NK-92 treated with Interleukin-12 subunit alpha and Interleukin-12 subunit beta, amount 100 ng/mL, for 24 hours (cell line): ENCODE results near the gene LAS1L.
"Not testable (repeated sequence)": the region's sequence is repeated elsewhere in the genome, so short reads cannot be mapped to it uniquely, and the experiment has no call there.

ENCODE experiments used
- DNase-seq: peaks from one replicate; lab custom pipeline; 2025; lab: John Stamatoyannopoulos, UW

Gene LAS1L

GRCh38 chrX:65534450-65535292 is at the start of gene LAS1L:
TSS of gene LAS1L (minus strand) at chrX:65534787. CDS start at chrX:65534715, 72 bp downstream.
- peak; percentile 86 for DNase-seq

GRCh38 chrX:65582450-65583082 is 48.0 kb upstream of the LAS1L start:
- no peak for DNase-seq

- no peak for DNase-seq
Observed at GRCh38 chrX:65581661-65582339, 47.2 kb upstream of the LAS1L start.

- DNase-seq = no peak
Observed at GRCh38 chrX:65578346-65578745, 43.8 kb upstream of the LAS1L start.

DNA sequence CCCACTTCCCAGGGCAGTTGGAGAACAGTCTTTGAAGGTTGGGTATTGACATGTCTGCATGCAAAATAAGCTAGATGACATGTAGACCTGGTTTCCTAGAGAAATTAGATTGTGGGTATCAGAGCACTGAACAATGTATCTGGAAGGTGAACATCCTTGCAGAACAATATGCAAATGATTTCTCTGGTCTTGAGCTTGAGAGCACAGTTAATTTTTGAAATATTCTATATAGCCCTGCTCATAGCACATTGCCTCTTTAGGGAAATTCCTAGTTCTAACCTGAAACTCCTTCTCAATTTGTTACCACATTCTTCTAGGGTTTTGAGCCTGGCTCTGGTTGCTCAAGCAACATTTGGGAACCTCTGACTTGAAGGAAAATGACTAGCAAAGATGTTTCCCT is 41.6 kb upstream of the LAS1L start:
- no peak for DNase-seq

DNA sequence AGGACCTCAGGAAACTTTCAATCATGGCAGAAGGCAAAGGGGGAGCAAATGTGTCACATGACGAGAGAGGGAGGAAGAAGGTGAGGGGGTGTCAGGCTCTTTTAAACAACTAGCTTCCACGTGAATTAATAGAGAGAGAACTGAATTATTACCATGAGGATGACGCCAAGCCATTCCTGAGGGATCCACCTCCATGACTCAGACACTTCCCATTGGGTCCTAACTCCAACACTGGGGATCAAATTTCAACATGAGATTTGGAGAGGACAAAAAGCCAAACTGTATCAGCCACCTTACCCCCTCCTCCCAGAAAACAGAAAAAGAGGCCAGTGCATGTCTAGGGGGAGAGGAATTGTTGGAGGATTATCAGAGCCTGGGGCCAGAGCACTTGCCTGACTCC is 40.4 kb upstream of the LAS1L start:
- DNase-seq = no peak

GRCh38 chrX:65574356-65574755 is 39.8 kb upstream of the LAS1L start:
- DNase-seq = no peak

DNA sequence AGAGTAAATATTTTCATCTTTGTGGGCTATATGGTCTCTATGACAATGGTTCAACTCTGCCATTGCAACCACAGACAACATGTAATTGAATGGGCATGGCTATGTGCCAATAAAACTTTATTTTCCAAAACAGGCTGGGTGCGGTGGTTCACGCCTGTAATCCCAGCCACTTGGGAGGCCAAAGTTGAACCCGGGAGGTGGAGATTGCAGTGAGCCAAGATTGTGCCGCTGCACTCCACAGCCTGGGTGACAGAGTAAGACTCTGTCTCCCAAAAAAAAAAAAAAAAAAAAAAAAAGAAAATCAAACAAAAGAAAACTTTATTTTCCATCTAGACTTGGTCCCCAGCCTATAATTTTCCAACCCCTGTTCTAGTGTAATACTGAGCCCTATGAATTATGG is 38.4 kb upstream of the LAS1L start:
- DNase-seq = no peak

GRCh38 chrX:65562850-65563249 is 28.3 kb upstream of the LAS1L start:
- DNase-seq = not testable (repeated sequence)

- no peak for DNase-seq
Observed at GRCh38 chrX:65551489-65552339, 17.1 kb upstream of the LAS1L start.

DNA sequence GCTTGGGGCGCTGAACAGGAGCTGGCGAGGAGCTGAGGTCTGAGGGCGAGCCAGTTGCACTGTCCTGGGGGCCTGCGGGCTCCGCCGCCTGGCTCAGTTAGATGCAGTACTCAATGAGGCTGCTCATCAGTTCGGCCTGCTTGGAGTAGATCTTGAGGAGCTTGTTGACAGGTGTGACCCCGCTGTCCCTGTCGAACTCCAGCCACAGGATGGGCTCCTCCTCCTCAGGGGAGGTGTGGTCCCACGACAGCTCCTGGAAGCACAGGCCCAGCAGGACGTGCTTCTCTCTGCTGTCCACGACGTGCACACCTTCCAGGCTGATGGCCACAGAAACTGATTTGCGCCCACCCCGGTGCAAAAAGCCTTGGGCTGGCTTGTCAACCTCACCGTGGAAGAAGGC is 16.5 kb upstream of the LAS1L start:
- no peak for DNase-seq

DNA sequence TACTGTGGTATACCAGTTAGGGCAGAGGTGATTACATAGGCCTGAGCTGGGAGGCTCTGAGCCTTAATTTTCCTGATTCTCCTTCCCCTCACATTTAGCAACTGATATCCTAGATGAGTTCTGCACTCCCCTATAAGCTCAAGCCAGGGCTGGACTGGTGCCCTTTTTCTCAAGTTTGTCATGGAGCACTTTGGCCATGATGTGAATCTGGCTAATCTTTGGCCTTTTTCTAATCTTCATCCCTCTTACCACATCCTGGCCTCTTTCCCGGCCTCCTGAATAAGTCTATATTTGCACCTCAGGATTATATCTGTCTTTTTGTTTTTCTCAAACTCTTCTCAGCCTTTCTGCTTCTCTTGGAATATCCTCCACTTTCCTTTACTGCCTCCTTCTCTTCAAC is 10.9 kb upstream of the LAS1L start:
- no peak for DNase-seq

DNA sequence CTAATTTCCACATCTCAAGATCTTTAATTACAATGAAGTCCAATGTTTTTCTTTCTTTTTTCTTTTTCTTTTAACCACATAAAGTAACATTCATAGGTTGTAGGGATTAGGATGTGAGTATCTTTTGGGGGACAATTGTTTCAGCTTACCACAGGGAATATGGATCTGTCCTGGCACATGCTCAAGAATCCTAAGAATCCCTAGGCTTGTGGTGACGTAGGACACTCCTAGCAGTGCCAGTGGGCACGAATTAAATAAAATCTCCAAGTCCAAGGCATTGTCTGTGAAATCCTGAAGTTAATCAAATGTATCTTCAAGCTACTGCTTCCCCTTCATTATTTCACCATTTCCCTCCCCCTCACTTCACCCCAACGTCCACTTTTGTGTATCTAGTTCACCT is 2.6 kb upstream of the LAS1L start:
- no peak for DNase-seq

DNA sequence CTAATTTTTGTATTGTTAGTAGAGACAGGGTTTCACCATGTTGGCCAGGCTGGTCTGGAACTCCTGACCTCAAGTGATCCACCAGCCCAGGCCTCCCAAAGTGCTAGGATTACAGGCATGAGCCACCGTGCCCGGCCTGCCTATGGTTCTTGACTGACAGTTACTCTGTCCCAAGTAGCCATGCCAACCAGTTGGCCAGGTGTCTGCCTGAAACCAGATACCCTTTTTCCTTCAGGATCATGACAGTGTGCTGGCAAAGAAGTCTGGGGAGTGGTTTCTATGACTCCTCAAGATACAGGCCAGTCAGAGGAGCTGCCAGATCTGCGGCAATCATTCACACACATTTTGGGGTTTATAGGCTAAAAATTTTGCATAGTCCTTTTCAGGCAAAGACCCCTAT is 1.7 kb upstream of the LAS1L start:
- DNase-seq = no peak

GRCh38 chrX:65532016-65532415 is 2.6 kb downstream of the LAS1L start:
- DNase-seq = no peak

DNA sequence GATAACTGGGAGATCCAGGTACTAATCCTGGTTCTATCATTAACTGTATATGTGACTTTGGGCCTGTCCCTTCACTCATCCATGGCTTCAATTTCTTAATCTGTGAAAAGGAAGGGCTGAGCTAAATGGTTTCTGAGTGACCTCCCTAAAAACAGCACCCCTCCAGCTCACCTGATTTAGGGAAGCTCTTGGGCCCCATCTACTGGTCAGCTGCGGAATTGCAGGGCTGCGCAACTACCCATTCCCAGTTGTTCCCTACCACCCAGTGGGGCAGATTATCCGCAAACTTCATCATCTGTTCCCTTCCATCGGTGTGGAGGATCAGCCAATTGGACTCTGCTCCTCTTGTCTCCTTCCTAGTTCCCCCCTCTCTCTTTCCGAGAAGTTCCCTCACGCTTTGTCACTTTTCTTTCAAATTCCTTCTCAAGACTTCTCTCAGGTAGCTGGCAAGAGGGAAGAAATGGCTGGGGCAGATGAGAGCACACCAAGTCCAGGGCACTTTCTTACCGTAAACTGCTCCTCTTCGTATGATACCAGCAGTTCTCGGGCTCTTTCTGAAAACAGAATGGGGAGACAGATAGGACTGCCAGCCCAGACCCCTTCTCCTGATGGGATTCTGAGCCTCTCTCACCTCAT is 5.8 kb downstream of the LAS1L start:
- DNase-seq = no peak

DNA sequence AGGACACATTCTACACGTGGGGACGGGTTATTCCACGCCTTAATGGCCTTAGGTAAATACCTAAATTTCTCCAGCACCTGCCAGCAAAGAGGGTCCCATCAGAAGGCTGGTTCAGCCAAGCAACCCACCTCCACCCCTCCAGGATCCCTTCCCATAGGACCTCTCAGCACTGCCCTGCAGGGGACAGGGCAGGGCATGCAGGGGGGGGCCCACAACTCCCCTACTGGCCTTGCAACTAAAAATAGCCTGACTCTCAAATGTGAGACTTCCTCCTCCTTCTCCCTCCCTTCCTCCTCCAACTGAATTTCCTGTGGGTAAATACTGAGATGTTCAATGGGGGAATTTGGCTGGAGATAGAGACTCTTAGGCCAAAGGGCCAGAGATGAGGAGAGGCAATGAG is 6.3 kb downstream of the LAS1L start:
- no peak for DNase-seq

- no peak for DNase-seq
Observed at GRCh38 chrX:65524139-65524538, 10.4 kb downstream of the LAS1L start.

GRCh38 chrX:65522739-65523372 is 11.7 kb downstream of the LAS1L start:
- DNase-seq = no peak

DNA sequence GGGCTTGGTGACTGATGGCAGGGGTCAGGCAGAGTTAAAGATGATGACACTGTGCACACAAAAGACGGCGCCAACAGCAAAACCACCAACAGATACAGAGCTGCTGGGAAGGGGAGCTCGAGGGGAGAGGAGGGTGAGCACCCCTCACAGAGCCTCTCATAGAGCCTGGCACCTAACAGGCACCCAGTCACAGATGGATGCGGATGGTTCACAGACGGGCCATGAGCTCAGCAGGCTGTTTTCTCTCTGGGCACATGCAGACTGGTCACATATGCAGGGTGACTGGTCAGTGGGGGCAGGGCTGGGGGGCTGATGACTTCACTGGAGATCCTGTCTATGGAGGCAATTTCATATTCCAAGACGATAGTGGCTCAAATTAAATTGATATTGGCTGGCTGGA is 15.1 kb downstream of the LAS1L start:
- not testable (repeated sequence) for DNase-seq

- DNase-seq = not testable (repeated sequence)
Observed at GRCh38 chrX:65518980-65519379, 15.6 kb downstream of the LAS1L start.
